Measurements from ENCODE around the gene PSEN2.

DNA sequence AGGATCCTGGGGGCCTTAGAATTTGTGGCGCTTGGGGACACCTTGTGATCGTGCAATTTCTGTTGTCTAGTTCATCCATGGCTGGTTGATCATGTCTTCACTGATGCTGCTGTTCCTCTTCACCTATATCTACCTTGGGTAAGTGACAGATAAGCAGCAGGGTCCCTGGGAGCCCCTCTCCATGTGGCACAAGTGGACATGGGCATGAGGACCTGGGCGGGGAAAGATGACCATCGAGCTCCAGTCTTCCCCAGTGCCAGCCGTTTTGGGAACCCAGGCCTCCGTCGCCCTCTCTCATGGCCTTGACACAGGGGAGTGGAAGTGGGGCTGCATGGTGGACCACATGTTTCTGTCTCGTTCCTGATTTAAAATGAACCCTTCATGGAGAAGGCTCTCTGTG lies 17.6 kb downstream of the PSEN2 start:
- TF ChIP-seq POLR2A (IDR thresholded peaks at IDR 0.05) (no peak), POLR2AphosphoS5 (IDR thresholded peaks at IDR 0.05) (no peak)
- TF ChIP-seq, protein P1, sequence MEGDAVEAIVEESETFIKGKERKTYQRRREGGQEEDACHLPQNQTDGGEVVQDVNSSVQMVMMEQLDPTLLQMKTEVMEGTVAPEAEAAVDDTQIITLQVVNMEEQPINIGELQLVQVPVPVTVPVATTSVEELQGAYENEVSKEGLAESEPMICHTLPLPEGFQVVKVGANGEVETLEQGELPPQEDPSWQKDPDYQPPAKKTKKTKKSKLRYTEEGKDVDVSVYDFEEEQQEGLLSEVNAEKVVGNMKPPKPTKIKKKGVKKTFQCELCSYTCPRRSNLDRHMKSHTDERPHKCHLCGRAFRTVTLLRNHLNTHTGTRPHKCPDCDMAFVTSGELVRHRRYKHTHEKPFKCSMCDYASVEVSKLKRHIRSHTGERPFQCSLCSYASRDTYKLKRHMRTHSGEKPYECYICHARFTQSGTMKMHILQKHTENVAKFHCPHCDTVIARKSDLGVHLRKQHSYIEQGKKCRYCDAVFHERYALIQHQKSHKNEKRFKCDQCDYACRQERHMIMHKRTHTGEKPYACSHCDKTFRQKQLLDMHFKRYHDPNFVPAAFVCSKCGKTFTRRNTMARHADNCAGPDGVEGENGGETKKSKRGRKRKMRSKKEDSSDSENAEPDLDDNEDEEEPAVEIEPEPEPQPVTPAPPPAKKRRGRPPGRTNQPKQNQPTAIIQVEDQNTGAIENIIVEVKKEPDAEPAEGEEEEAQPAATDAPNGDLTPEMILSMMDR (IDR thresholded peaks at IDR 0.05 in 8 of 11, conservative IDR thresholded peaks at IDR 0.05 in 3 of 11), result no peak

Data from spleen (tissue), 7 donors.